PC-9 (cell line): ENCODE results near the gene MGARP. TPM values are rescaled to one million over a fixed set of nuclear protein-coding genes. Genes with fewer than 3 reads are reported as not detected.

Experiments
- BruUV-seq: library from RNA; stranded (reverse); fragments of 400-500 nt; replicated peaks from 2 replicates; lab custom pipeline; 2021; lab: Mats Ljungman, UMichigan
- CTCF ChIA-PET: fragments of 300-600 bp; sonication (Branson Sonifier 250); formaldehyde crosslinking; loops from one replicate; lab custom pipeline; 2022; ENCODE audit warnings: antibody characterized with exemption; lab: Charles Lee
- POLR2A ChIA-PET: fragments of 300-600 bp; sonication (Branson Sonifier 250); formaldehyde crosslinking; loops from one replicate; lab custom pipeline; 2022; ENCODE audit warnings: antibody characterized with exemption; ENCODE audit not compliant: unreplicated experiment; lab: Charles Lee
- DNase-seq, 2 experiments: peaks; one replicate each; pipeline versions ENCODE4 v3.0.0 to v3.0.0-alpha.2; 2015 to 2022; ENCODE audit warnings: mixed read lengths in 1 of 2
- H2AFZ ChIP-seq: fragments of 200-600 bp; sonication (generic); 2 replicates; pipeline ENCODE4 v1.8.1; 2017; ENCODE audit warnings: antibody characterized with exemption
- H3F3A ChIP-seq: fragments of 200-600 bp; sonication (generic); 2 replicates; pipeline ENCODE4 v1.8.1; 2017; ENCODE audit warnings: antibody characterized with exemption, mild to moderate bottlenecking, low read depth; ENCODE audit not compliant: insufficient read depth
- H3K27ac ChIP-seq: fragments of 200-600 bp; sonication (generic); 2 replicates; pipeline ENCODE4 v1.6.1; 2016; ENCODE audit warnings: mixed run types
- H3K27me3 ChIP-seq: fragments of 200-600 bp; sonication (generic); 2 replicates; pipeline ENCODE4 v1.6.1; 2016; ENCODE audit warnings: low read depth, mixed run types; ENCODE audit not compliant: insufficient read depth
- H3K36me3 ChIP-seq: fragments of 200-600 bp; sonication (generic); 2 replicates; pipeline ENCODE4 v1.6.1; 2016; ENCODE audit warnings: low read depth, mixed run types
- H3K4me1 ChIP-seq: fragments of 200-600 bp; sonication (generic); replicated peaks from 2 replicates; pipeline ENCODE4 v1.6.1; 2016; ENCODE audit warnings: mixed run types; ENCODE audit not compliant: insufficient read depth
- H3K4me2 ChIP-seq: fragments of 200-600 bp; sonication (generic); 2 replicates; pipeline ENCODE4 v1.6.1; 2017; ENCODE audit warnings: mixed run types
- H3K4me3 ChIP-seq: fragments of 200-600 bp; sonication (generic); 2 replicates; pipeline ENCODE4 v1.6.1; 2016; ENCODE audit warnings: mixed run types
- H3K79me2 ChIP-seq: fragments of 200-600 bp; sonication (generic); 2 replicates; pipeline ENCODE4 v1.6.1; 2017; ENCODE audit warnings: low read depth, mixed run types
- H3K9me2 ChIP-seq: fragments of 200-600 bp; sonication (generic); 2 replicates; pipeline ENCODE4 v1.8.1; 2017; ENCODE audit warnings: mild to moderate bottlenecking; ENCODE audit not compliant: insufficient read depth
- H3K9me3 ChIP-seq: fragments of 200-600 bp; sonication (generic); 2 replicates; pipeline ENCODE4 v1.8.1; 2016; ENCODE audit warnings: low read depth; ENCODE audit not compliant: insufficient read depth
- H4K20me1 ChIP-seq: fragments of 200-600 bp; sonication (generic); 2 replicates; pipeline ENCODE4 v1.8.1; 2017; ENCODE audit not compliant: insufficient read depth
- EZH2 ChIP-seq: fragments of 200-600 bp; sonication (generic); IDR thresholded peaks from 2 replicates; pipeline ENCODE4 v1.8.0; 2017; ENCODE audit warnings: antibody characterized with exemption, low read depth
- intact Hi-C: fragments of 100-400 bp; cut with micrococcal nuclease; formaldehyde crosslinking; loops from one replicate; pipeline ENCODE4 v1.10.0; 2022; ENCODE audit not compliant: unreplicated experiment
- total RNA-seq: library from RNA; stranded (reverse); gene quantifications from 2 replicates; pipeline ENCODE4 v1.2.3, GENCODE V29; 2021
- TF ChIP-seq, protein P1 (sequence below): fragments of 200-600 bp; sonication (generic); conservative IDR thresholded peaks from 2 replicates; pipeline ENCODE4 v1.6.1; 2017; ENCODE audit warnings: mixed run types, antibody characterized with exemption, mild to moderate bottlenecking, moderate library complexity

Gene MGARP
- total RNA-seq, 1 experiment from 2014 or later, result not detected

DNA sequence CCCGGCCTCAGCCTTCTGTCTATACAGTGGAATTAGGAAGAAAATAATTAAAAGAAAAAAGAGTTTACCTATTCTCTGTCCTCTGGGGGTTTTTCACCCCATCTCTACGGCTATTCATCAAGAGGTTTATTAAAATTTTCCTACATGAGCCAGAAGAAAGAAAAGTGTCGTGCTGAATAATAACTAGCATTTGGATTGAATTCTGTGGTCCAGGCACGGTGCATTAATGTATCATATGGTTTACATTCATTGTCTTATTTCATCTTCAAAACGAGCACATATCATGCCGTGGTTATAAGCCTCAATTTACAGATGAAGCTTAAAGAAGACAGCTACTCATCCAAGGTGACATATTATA, 15.9 kb upstream of the MGARP start:
- peaks cover 22% of the 10 kb centered on the region for H3K79me2 ChIP-seq
- intact Hi-C loops, result loop anchor here (1.0 to 2.0 kb wide), 4 partner anchors 67 to 265 kb away; no protein-coding TSS in a partner anchor
- H3K36me3 ChIP-seq, result peaks cover 3% of the 10 kb centered on the region; the same call in 1 of the 2 replicates
- peak overlapping the region; percentile 78; the same call in 1 of the 2 replicates for H3K4me3 ChIP-seq
- H3K27me3 ChIP-seq, result no peaks in the 10 kb centered on the region
- no TSS peak for BruUV-seq
- ChIA-PET CTCF (interaction anchor here (0.6 to 1.4 kb wide), 7 partner anchors 14 to 265 kb away, joined by 3 to 8 read pairs (median 4); partner anchors contain the start of gene ELF2), POLR2A (interaction anchor here (0.6 kb wide), 2 partner anchors 23 to 1184 kb away, joined by 3 read pairs; no protein-coding TSS in a partner anchor)
- H3K4me2 ChIP-seq, result peak overlapping the region; percentile 79
- TF ChIP-seq EZH2, result no peak
- TF ChIP-seq, protein P1, sequence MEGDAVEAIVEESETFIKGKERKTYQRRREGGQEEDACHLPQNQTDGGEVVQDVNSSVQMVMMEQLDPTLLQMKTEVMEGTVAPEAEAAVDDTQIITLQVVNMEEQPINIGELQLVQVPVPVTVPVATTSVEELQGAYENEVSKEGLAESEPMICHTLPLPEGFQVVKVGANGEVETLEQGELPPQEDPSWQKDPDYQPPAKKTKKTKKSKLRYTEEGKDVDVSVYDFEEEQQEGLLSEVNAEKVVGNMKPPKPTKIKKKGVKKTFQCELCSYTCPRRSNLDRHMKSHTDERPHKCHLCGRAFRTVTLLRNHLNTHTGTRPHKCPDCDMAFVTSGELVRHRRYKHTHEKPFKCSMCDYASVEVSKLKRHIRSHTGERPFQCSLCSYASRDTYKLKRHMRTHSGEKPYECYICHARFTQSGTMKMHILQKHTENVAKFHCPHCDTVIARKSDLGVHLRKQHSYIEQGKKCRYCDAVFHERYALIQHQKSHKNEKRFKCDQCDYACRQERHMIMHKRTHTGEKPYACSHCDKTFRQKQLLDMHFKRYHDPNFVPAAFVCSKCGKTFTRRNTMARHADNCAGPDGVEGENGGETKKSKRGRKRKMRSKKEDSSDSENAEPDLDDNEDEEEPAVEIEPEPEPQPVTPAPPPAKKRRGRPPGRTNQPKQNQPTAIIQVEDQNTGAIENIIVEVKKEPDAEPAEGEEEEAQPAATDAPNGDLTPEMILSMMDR, result peak; percentile 21; the same call in 1 of the 2 replicates
- H3F3A ChIP-seq, result peaks cover 16% of the 10 kb centered on the region
- H3K27ac ChIP-seq, result no peak overlapping the region
- peaks cover 21% of the 10 kb centered on the region for H3K4me1 ChIP-seq
- H3K9me2 ChIP-seq, result no peaks in the 10 kb centered on the region
- DNase-seq, result no peak
- peak overlapping the region; percentile 83 for H2AFZ ChIP-seq
- no peaks in the 10 kb centered on the region for H3K9me3 ChIP-seq
- no peaks in the 10 kb centered on the region for H4K20me1 ChIP-seq

DNA sequence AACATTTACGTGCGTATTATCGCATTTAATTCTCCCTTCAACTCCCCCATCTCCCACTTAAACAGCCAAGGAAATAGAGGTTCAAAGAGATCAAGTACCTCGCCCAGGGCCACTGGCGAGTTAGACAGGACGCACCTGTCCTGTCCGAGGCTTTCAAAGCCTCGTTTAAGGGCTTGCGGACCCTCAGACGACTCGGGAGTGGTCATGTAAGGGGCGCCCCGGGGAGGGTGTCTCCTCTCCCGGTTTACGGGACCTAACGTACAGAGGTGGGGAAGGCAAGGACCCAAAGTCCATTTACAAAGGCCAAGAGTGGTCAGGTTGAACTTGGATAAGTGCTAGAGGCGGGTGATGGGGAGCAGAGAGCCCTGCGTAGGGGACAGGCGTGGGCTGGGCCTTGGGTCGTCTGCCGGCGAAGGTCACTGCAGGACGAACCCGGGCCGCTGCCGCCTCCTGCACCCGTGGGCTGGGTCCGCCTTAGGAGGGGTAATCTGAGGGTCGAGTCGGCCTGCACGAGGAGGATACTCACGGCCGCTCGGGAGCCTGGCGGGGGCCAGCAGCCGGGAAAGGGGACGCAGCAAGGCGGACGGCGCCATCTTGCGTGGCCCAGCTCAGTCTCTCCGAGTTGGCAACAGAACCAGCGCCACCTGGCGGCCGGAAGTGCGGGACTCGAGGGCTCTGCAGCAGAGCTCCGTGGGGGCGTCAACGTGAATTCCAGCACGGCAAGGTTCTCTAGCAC, 15.3 kb upstream of the MGARP start:
- ChIA-PET CTCF (interaction anchor here (0.6 to 1.4 kb wide), 7 partner anchors 14 to 265 kb away, joined by 3 to 8 read pairs (median 4); partner anchors contain the start of gene ELF2), POLR2A (interaction anchor here (0.6 kb wide), 2 partner anchors 23 to 119 kb away, joined by 3 read pairs; no protein-coding TSS in a partner anchor)
- Histone ChIP-seq H3K79me2 (peaks cover 22% of the 10 kb centered on the region), H3K9me2 (no peaks in the 10 kb centered on the region), H3K27ac (no peak overlapping the region), H3K4me3 (peak overlapping the region; percentile 78), H3F3A (peaks cover 10% of the 10 kb centered on the region; the same call in 1 of the 2 replicates), H3K36me3 (peaks cover 3% of the 10 kb centered on the region; the same call in 1 of the 2 replicates), H2AFZ (peak overlapping the region; percentile 83), H3K4me2 (peak overlapping the region; percentile 79), H3K9me3 (no peaks in the 10 kb centered on the region), H4K20me1 (no peaks in the 10 kb centered on the region), H3K27me3 (no peaks in the 10 kb centered on the region), H3K4me1 (peaks cover 21% of the 10 kb centered on the region)
- no TSS peak for BruUV-seq
- no peak for TF ChIP-seq EZH2
- TF ChIP-seq, protein P1, result peak; percentile 85
- DNase-seq, result peak; percentile 66 to 91
- intact Hi-C loops, result loop anchor here (1.0 to 2.0 kb wide), 3 partner anchors 157 to 265 kb away; no protein-coding TSS in a partner anchor

DNA sequence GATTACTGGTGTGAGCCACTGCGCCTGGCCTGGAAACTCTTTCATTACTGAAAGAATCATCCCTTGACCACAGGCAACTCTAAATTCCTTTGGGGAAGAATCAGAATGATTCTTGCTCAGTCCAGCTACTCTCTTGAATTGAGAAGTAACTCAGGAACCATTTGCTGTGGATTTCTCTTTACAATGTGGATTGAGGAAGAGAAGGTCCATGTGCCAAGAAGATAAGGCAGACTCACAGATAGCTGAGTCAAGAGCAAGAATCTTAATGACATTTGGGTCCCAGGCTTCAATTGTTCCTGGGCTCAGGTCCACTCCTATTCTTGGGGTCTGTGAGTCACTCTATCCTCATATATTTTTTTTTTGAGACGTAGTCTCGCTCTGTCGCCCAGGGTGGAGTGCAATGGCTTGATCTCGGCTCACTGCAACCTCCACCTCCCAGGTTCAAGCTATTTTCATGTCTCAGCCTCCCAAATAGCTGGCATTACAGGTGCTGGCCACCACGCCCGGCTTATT, 6.2 kb upstream of the MGARP start:
- no peaks in the 10 kb centered on the region for H3K9me3 ChIP-seq
- H3K4me3 ChIP-seq, result no peak overlapping the region
- DNase-seq, result no peak
- H3F3A ChIP-seq, result no peaks in the 10 kb centered on the region
- no TSS peak for BruUV-seq
- no peak overlapping the region for H3K4me2 ChIP-seq
- H3K4me1 ChIP-seq, result no peaks in the 10 kb centered on the region
- no peak overlapping the region for H2AFZ ChIP-seq
- TF ChIP-seq, protein P1, result no peak
- TF ChIP-seq EZH2, result no peak
- intact Hi-C loops, result no loop called here
- no peaks in the 10 kb centered on the region for H4K20me1 ChIP-seq
- H3K36me3 ChIP-seq, result no peaks in the 10 kb centered on the region
- H3K27me3 ChIP-seq, result no peaks in the 10 kb centered on the region
- no peaks in the 10 kb centered on the region for H3K79me2 ChIP-seq
- H3K27ac ChIP-seq, result no peak overlapping the region
- H3K9me2 ChIP-seq, result no peaks in the 10 kb centered on the region
- ChIA-PET CTCF (no interaction called here), POLR2A (no interaction called here)
